ENCODE data around the gene SRD5A2. TPM values are rescaled to one million over a fixed set of nuclear protein-coding genes. Genes with fewer than 3 reads are reported as not detected.

The SRD5A2 gene
- total and polyA plus RNA-seq, 2 of the 4 experiments (the other 2 are of a cell fraction), result not detected

DNA sequence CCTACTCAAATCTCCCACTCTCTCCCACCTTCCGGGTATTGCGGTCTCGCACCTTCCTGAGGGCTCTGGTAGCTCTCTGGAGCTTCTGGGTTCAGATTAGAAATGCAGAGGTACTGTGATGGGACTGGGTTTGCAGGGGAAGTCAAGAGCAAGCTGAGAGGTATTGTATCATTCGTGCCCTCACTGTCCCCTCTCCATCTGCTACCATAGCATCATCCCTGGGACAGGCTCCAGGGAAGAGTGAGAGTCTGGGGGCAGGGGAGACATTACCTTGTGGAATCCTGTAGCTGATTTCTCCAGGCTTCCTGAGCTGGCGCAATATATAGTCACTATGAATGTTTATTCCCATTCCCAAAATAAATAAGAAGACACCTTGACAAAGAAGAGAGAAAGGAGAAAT is 49.6 kb downstream of the SRD5A2 start:
- Histone ChIP-seq H3K27me3 (ENCODE audit: control insufficient read depth, insufficient read depth, low read length) (peaks cover 8% of the 10 kb centered on the region), H2AFZ (replicated peaks; ENCODE audit: low read length, poor library complexity) (no peak overlapping the region), H2BK15ac (ENCODE audit: low read depth, low read length) (no peak overlapping the region), H4K20me1 (ENCODE audit: insufficient read depth, low read length) (no peaks in the 10 kb centered on the region), H3K4me3 (ENCODE audit: insufficient read depth, low read depth, low read length) (no peak overlapping the region), H2AK5ac (ENCODE audit: low read depth, low read length) (no peak overlapping the region), H3K4ac (ENCODE audit: low read depth, low read length) (no peak overlapping the region), H3K9ac (ENCODE audit: low read depth, low read length) (no peak overlapping the region), H3K79me1 (ENCODE audit: low read depth in 1 of 2, low read length in 2 of 2) (no peaks in the 10 kb centered on the region), H3K56ac (ENCODE audit: extremely low read depth, insufficient read depth, low read length) (no peak overlapping the region), H4K91ac (ENCODE audit: insufficient read depth, low read depth, low read length) (no peak overlapping the region), H3K18ac (ENCODE audit: low read depth, low read length) (no peak overlapping the region), H3K4me1 (ENCODE audit: control insufficient read depth, insufficient read depth, low read length) (no peaks in the 10 kb centered on the region), H2BK5ac (ENCODE audit: low read depth, low read length, poor library complexity, severe bottlenecking) (no peak overlapping the region), H4K5ac (ENCODE audit: low read depth, low read length) (no peak overlapping the region), H3K23ac (ENCODE audit: low read depth, low read length) (no peak overlapping the region), H3K14ac (replicated peaks; ENCODE audit: low read depth, low read length) (no peak overlapping the region), H3K9me1 (ENCODE audit: insufficient read depth, low read length) (no peaks in the 10 kb centered on the region), H3K4me2 (ENCODE audit: low read depth, low read length) (no peak overlapping the region), H2BK20ac (ENCODE audit: low read depth, low read length) (no peak overlapping the region), H4K8ac (ENCODE audit: low read depth in 2 of 2, low read length in 2 of 2) (no peak overlapping the region), H3K9me3 (ENCODE audit: control insufficient read depth, insufficient read depth, low read length) (no peaks in the 10 kb centered on the region), H3K36me3 (ENCODE audit: control insufficient read depth, insufficient read depth, low read length) (no peaks in the 10 kb centered on the region), H3K27ac (ENCODE audit: insufficient read depth, low read length) (no peak overlapping the region), H2BK120ac (ENCODE audit: low read depth, low read length) (no peak overlapping the region), H2AK9ac (replicated peaks; ENCODE audit: low read depth, low read length, poor library complexity) (no peak overlapping the region)
- in situ Hi-C loops (cut with MboI; ENCODE audit: low sequenced_read_pairs) (no loop called here), dilution Hi-C loops (cut with HindIII; ENCODE audit: low sequenced_read_pairs, unreplicated experiment) (no loop called here), intact Hi-C loops (cut with micrococcal nuclease) (no loop called here)
- no TSS peak for BruUV-seq (replicated peaks)
- ATAC-seq (ENCODE audit: low read depth), result no peak
- TF ChIP-seq BHLHE40 (IDR thresholded peaks at IDR 0.05; ENCODE audit: low read depth, low read length) (no peak), MAZ (IDR thresholded peaks at IDR 0.05; ENCODE audit: borderline replicate concordance, low read depth, low read length) (no peak), SMC3 (IDR thresholded peaks at IDR 0.05; ENCODE audit: low read depth, low read length) (no peak), RCOR1 (IDR thresholded peaks at IDR 0.05; ENCODE audit: insufficient replicate concordance, low read length) (no peak)
- WGBS, 2 experiments (ENCODE audit: extremely low coverage in 2 of 2, insufficient read length in 1 of 2), result no CpG with 5 or more reads among the region's 5 CpGs
- ChIA-PET POLR2A (ENCODE audit: unreplicated experiment) (no interaction called here), CTCF (no interaction called here)
- DNase-seq, result no peak
